Measurements from ENCODE around the gene EIPR1.
"Not testable (repeated sequence)": the region's sequence is repeated elsewhere in the genome, so short reads cannot be mapped to it uniquely, and the experiment has no call there.

The EIPR1 gene

DNA sequence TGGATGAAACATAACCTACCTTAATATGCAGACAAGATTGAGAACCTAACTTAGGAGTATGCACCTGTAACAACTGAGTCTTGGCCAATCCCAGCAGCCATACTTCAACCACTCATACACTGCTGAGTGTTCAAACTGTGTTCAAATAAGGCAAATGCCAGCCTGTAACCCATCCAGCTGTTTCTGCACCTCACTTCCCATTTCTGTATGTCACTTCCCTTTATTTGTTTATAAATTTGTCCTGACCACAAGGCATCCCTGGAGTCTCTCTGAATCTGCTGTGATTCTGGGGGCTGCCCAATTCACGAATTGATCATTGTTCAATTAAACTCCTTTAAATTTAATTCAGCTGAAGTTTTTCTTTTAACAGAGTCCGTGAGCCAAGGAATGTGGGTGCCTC lies 20.2 kb downstream of the EIPR1 start:
- not testable (repeated sequence) for H2AFZ ChIP-seq (ENCODE audit: low read depth, low read length); H3K4me2 ChIP-seq (ENCODE audit: low read length, poor library complexity, severe bottlenecking); H3K14ac ChIP-seq (ENCODE audit: low read length in 2 of 2); H4K8ac ChIP-seq (ENCODE audit: low read length); H2BK15ac ChIP-seq (ENCODE audit: low read depth, poor library complexity, severe bottlenecking); H3K4ac ChIP-seq (ENCODE audit: low read depth in 1 of 2, low read length in 2 of 2); H3K23ac ChIP-seq (ENCODE audit: low read length in 2 of 2); H3K9me3 ChIP-seq (ENCODE audit: control insufficient read depth, low read length); H2BK120ac ChIP-seq (ENCODE audit: low read depth, low read length); H3K27me3 ChIP-seq (ENCODE audit: control insufficient read depth in 1 of 2, insufficient read depth in 1 of 2, low read length in 2 of 2); H3K4me1 ChIP-seq (ENCODE audit: control insufficient read depth, insufficient read depth, low read depth, low read length); H2BK5ac ChIP-seq (ENCODE audit: low read depth, low read length, poor library complexity, severe bottlenecking); H3K27ac ChIP-seq (ENCODE audit: low read length, poor library complexity, severe bottlenecking); H3K4me3 ChIP-seq (ENCODE audit: insufficient read depth in 1 of 2, low read depth in 1 of 2, low read length in 2 of 2); H2BK12ac ChIP-seq (ENCODE audit: low read length in 2 of 2); H3K18ac ChIP-seq (ENCODE audit: low read depth in 1 of 2, low read length in 2 of 2); H2AK5ac ChIP-seq (ENCODE audit: low read length, severe bottlenecking); H3K9ac ChIP-seq (ENCODE audit: low read length); DNase-seq; H4K91ac ChIP-seq (ENCODE audit: low read length)
- WGBS, result 100% methylated on average over 1 of the region's 2 CpGs
- peaks cover 50% of the 10 kb centered on the region for H3K79me1 ChIP-seq (replicated peaks; ENCODE audit: low read length, poor library complexity, severe bottlenecking)
- H3K36me3 ChIP-seq (ENCODE audit: control insufficient read depth in 1 of 2, insufficient read depth in 2 of 2, low read depth in 1 of 2, low read length in 2 of 2), result peaks cover 10 to 18% of the 10 kb centered on the region in 2 experiments

DNA sequence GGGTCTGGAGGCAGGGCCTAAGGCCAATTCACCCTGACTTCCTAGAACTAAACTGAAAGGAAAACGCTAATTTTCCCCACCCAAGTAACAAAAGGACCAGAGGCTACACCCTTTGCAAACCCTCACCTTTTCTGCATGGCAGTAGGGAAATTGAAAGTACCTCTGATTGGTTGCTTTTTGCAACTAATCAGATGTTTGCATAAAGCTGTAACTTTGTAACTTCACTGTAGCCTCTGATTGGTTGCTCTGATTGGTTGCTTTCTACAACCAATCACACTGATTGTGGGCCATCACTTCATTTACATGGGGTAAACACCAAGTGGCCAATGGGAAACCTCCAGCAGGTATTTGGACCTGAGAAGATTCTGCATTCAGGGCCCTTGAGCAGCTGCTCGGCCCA lies 20.8 kb downstream of the EIPR1 start:
- Histone ChIP-seq H3K23ac (ENCODE audit: low read length in 2 of 2) (no peak overlapping the region), H4K91ac (ENCODE audit: low read length) (no peak overlapping the region), H3K4me2 (ENCODE audit: low read length, poor library complexity, severe bottlenecking) (no peak overlapping the region), H3K9me3 (ENCODE audit: control insufficient read depth, low read length) (peaks cover 3% of the 10 kb centered on the region), H3K14ac (ENCODE audit: low read length in 2 of 2) (no peak overlapping the region), H3K27me3 (ENCODE audit: control insufficient read depth in 1 of 2, insufficient read depth in 1 of 2, low read length in 2 of 2) (no peaks in the 10 kb centered on the region), H3K9ac (ENCODE audit: low read length) (no peak overlapping the region), H2BK15ac (ENCODE audit: low read depth, poor library complexity, severe bottlenecking) (no peak overlapping the region), H3K36me3 (ENCODE audit: control insufficient read depth in 1 of 2, insufficient read depth in 2 of 2, low read depth in 1 of 2, low read length in 2 of 2) (peaks cover 15 to 20% of the 10 kb centered on the region in 2 experiments), H3K4me3 (ENCODE audit: insufficient read depth in 1 of 2, low read depth in 1 of 2, low read length in 2 of 2) (no peak overlapping the region), H3K4ac (ENCODE audit: low read depth in 1 of 2, low read length in 2 of 2) (no peak overlapping the region), H2AK5ac (ENCODE audit: low read length, severe bottlenecking) (no peak overlapping the region), H3K18ac (ENCODE audit: low read depth in 1 of 2, low read length in 2 of 2) (no peak overlapping the region), H2AFZ (ENCODE audit: low read depth, low read length) (no peak overlapping the region), H4K8ac (ENCODE audit: low read length) (no peak overlapping the region), H3K79me1 (replicated peaks; ENCODE audit: low read length, poor library complexity, severe bottlenecking) (peaks cover 46% of the 10 kb centered on the region), H3K4me1 (ENCODE audit: control insufficient read depth, insufficient read depth, low read depth, low read length) (peaks cover 2% of the 10 kb centered on the region), H2BK5ac (ENCODE audit: low read depth, low read length, poor library complexity, severe bottlenecking) (no peak overlapping the region), H3K27ac (ENCODE audit: low read length, poor library complexity, severe bottlenecking) (no peak overlapping the region), H2BK120ac (ENCODE audit: low read depth, low read length) (no peak overlapping the region), H2BK12ac (ENCODE audit: low read length in 2 of 2) (no peak overlapping the region)
- no peak for DNase-seq
- WGBS, result 96% methylated on average over 1 of the region's 2 CpGs

DNA sequence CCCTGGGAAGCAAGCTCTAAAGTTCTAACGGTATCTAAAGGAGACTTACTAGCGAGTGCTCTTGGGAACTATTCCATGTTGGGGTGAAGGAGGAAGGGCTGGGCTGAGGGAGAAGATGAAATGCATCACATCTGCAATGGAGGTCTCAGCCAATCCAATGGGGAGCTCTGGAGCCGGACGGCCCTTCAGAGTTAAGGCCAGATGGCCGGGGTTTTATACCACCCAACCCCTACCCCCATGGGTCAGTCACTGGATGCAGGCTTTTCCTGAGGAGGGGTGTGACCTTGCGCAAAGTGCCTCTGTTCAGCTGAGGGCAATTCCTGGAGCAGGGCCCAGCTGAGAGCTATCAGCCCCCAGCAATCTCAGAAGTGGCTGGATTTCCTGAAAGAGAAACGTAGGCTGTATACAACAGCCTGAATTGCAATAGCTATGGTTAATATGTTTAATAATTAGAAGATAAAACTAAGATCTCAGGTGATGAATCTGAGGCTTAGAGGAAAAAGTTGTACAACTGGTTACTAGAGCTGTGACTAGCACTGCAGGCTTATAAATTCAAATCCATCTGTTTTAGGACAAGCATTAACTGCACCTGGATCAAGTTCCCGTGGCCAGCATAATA lies 21.6 kb downstream of the EIPR1 start:
- Histone ChIP-seq H2AK5ac (ENCODE audit: low read length, severe bottlenecking) (no peak overlapping the region), H4K8ac (ENCODE audit: low read length) (no peak overlapping the region), H3K4me1 (ENCODE audit: control insufficient read depth, insufficient read depth, low read depth, low read length) (peaks cover 2% of the 10 kb centered on the region), H3K79me1 (replicated peaks; ENCODE audit: low read length, poor library complexity, severe bottlenecking) (peaks cover 41% of the 10 kb centered on the region), H3K9me3 (ENCODE audit: control insufficient read depth, low read length) (peaks cover 3% of the 10 kb centered on the region), H3K4me2 (ENCODE audit: low read length, poor library complexity, severe bottlenecking) (no peak overlapping the region), H3K36me3 (ENCODE audit: control insufficient read depth in 1 of 2, insufficient read depth in 2 of 2, low read depth in 1 of 2, low read length in 2 of 2) (peaks cover 15 to 20% of the 10 kb centered on the region in 2 experiments), H2BK120ac (ENCODE audit: low read depth, low read length) (no peak overlapping the region), H3K14ac (ENCODE audit: low read length in 2 of 2) (no peak overlapping the region), H3K27me3 (ENCODE audit: control insufficient read depth in 1 of 2, insufficient read depth in 1 of 2, low read length in 2 of 2) (no peaks in the 10 kb centered on the region), H2BK5ac (ENCODE audit: low read depth, low read length, poor library complexity, severe bottlenecking) (no peak overlapping the region), H3K4ac (ENCODE audit: low read depth in 1 of 2, low read length in 2 of 2) (no peak overlapping the region), H3K23ac (ENCODE audit: low read length in 2 of 2) (no peak overlapping the region), H3K18ac (ENCODE audit: low read depth in 1 of 2, low read length in 2 of 2) (no peak overlapping the region), H3K27ac (ENCODE audit: low read length, poor library complexity, severe bottlenecking) (no peak overlapping the region), H4K91ac (ENCODE audit: low read length) (no peak overlapping the region), H2BK15ac (ENCODE audit: low read depth, poor library complexity, severe bottlenecking) (no peak overlapping the region), H2BK12ac (ENCODE audit: low read length in 2 of 2) (no peak overlapping the region), H2AFZ (ENCODE audit: low read depth, low read length) (no peak overlapping the region), H3K4me3 (ENCODE audit: insufficient read depth in 1 of 2, low read depth in 1 of 2, low read length in 2 of 2) (no peak overlapping the region), H3K9ac (ENCODE audit: low read length) (no peak overlapping the region)
- 97% methylated on average over 8 of the region's 8 CpGs for WGBS
- DNase-seq, result no peak

DNA sequence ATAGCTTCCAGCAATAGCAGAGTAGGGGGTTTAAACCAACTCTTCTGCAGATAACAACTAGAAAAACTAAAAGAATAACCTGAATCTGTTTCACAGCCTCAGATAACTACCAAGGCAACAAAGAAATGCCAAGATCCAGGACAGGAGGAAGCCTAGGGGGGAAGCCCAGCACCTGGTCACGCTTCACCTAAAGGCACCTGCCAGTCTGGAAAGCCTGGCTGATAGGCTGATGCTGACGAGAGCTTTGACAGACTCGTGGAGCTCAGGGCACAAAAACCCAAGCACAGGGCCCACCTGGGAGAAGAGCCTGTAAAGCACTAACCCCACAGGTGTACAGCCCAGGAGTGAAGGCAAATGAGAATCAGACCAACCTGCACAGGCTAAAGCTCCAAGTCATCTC lies 22.6 kb downstream of the EIPR1 start:
- WGBS, result 91% methylated on average over 3 of the region's 3 CpGs
- no peak overlapping the region for H2BK120ac ChIP-seq (ENCODE audit: low read depth, low read length)

More for the DNA sequence above, 22.6 kb downstream of the EIPR1 start:
- H3K4ac ChIP-seq (ENCODE audit: low read depth in 1 of 2, low read length in 2 of 2), result no peak overlapping the region
- H3K4me2 ChIP-seq (ENCODE audit: low read length, poor library complexity, severe bottlenecking), result no peak overlapping the region
- no peak overlapping the region for H3K14ac ChIP-seq (ENCODE audit: low read length in 2 of 2)
- H3K23ac ChIP-seq (ENCODE audit: low read length in 2 of 2), result no peak overlapping the region
- no peak overlapping the region for H3K4me3 ChIP-seq (ENCODE audit: insufficient read depth in 1 of 2, low read depth in 1 of 2, low read length in 2 of 2)
- H2AFZ ChIP-seq (ENCODE audit: low read depth, low read length), result no peak overlapping the region
- H3K9me3 ChIP-seq (ENCODE audit: control insufficient read depth, low read length), result peaks cover 3% of the 10 kb centered on the region
- H3K27me3 ChIP-seq (ENCODE audit: control insufficient read depth in 1 of 2, insufficient read depth in 1 of 2, low read length in 2 of 2), result no peaks in the 10 kb centered on the region
- H3K18ac ChIP-seq (ENCODE audit: low read depth in 1 of 2, low read length in 2 of 2), result no peak overlapping the region
- H2BK5ac ChIP-seq (ENCODE audit: low read depth, low read length, poor library complexity, severe bottlenecking), result no peak overlapping the region
- H3K4me1 ChIP-seq (ENCODE audit: control insufficient read depth, insufficient read depth, low read depth, low read length), result peaks cover 2% of the 10 kb centered on the region
- no peak overlapping the region for H3K27ac ChIP-seq (ENCODE audit: low read length, poor library complexity, severe bottlenecking)
- no peak overlapping the region for H2BK12ac ChIP-seq (ENCODE audit: low read length in 2 of 2)
- peaks cover 37% of the 10 kb centered on the region for H3K79me1 ChIP-seq (replicated peaks; ENCODE audit: low read length, poor library complexity, severe bottlenecking)
- DNase-seq, result no peak
- H3K9ac ChIP-seq (ENCODE audit: low read length), result no peak overlapping the region
- H4K91ac ChIP-seq (ENCODE audit: low read length), result no peak overlapping the region
- H3K36me3 ChIP-seq (ENCODE audit: control insufficient read depth in 1 of 2, insufficient read depth in 2 of 2, low read depth in 1 of 2, low read length in 2 of 2), result peaks cover 15 to 20% of the 10 kb centered on the region in 2 experiments
- no peak overlapping the region for H2AK5ac ChIP-seq (ENCODE audit: low read length, severe bottlenecking)
- no peak overlapping the region for H4K8ac ChIP-seq (ENCODE audit: low read length)
- no peak overlapping the region for H2BK15ac ChIP-seq (ENCODE audit: low read depth, poor library complexity, severe bottlenecking)
